HG03558 (cell line): ENCODE results near the gene KREMEN2.

Experiments used
- ATAC-seq: cut with Tn5 transposase; IDR thresholded peaks from one replicate; pipeline ENCODE4 v1.9.1; 2021; ENCODE audit warnings: moderate number of reproducible peaks; ENCODE audit not compliant: unreplicated experiment; ENCODE audit errors: extremely low read depth

KREMEN2 gene

DNA sequence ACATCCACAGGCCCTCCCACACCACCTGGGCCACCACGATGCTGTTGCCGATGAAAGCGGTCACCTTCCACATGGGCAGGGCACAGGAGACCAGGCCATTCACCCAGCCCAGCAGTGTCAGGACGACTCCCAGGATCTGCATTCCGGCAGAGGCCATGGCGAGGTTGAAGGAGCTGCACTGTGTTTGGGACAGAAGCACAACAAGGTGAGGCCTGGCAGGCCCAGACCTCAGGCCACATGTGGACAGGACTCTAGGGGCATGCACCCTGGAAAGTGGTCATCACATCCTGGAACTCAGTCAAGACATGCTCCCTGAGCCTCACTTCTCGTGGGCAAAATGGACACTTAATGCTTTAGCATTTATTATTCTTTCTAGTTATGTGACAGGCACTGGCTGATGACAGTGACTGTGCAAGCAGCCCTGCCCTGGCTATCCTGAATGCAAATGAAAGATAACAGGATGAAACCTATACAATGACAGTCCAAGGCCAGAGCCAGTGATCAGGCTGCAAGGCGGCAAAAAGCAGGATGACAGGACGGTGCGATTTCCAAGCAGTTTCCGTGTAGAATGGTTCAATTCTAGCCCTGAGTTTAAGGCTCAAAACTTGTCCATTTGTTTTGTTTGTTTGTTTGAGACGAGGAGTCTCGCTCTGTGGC, 51.9 kb downstream of the KREMEN2 start:
- ATAC-seq, result no peak

DNA sequence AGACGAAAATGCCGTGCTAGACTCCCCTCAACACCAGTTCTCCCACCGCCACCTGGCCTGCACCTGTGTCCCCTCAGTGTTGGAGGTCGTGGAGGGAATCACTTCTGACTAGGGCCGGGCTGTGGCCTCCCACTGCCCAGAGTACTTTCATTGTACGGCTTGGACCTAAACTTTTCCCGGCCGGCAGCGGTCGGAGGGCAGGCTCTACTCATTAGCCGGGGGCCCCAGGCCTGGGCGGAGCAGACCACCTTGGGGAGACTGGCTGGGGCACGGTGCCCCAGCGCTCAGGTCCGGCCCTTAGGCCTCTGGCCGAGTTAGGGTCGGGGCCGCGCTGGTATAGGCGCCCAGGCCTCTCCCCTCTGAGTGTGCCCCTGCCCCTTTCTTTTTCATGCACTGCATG, 53.3 kb downstream of the KREMEN2 start:
- no peak for ATAC-seq
